Endothelial cell of hepatic sinusoid (primary cell): ENCODE results near the gene ZNF582.
"Not testable (repeated sequence)": the region's sequence is repeated elsewhere in the genome, so short reads cannot be mapped to it uniquely, and the experiment has no call there.

Experiments used
- in situ Hi-C: cut with HindIII; loops from 2 replicates; pipeline ENCODE4 v1.10.0; 2017; ENCODE audit warnings: low sequenced_read_pairs

ZNF582 gene

DNA sequence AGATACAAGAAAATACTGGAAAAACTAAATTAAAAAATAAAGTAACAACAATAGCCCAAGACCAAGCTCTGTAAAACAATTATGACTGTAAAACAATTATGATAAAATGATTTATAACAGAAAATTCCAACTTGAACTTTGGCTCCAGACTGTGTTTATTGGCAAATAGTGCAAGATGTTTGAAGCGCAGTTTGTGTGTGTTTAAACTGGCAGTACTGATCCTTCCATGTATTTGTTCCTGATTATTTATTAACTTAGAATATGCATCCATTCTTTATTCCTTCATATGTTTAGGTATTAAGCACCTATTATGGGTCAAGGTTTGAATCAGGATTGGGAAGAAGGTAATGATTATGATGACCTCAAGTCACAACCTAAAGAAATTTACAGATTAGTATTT is 37.8 kb downstream of the ZNF582 start:
- in situ Hi-C loops = no loop called here

- in situ Hi-C loops = no loop called here
These were observed 42.1 kb downstream of the ZNF582 start for GRCh38 chr19:56351208-56351607.

DNA sequence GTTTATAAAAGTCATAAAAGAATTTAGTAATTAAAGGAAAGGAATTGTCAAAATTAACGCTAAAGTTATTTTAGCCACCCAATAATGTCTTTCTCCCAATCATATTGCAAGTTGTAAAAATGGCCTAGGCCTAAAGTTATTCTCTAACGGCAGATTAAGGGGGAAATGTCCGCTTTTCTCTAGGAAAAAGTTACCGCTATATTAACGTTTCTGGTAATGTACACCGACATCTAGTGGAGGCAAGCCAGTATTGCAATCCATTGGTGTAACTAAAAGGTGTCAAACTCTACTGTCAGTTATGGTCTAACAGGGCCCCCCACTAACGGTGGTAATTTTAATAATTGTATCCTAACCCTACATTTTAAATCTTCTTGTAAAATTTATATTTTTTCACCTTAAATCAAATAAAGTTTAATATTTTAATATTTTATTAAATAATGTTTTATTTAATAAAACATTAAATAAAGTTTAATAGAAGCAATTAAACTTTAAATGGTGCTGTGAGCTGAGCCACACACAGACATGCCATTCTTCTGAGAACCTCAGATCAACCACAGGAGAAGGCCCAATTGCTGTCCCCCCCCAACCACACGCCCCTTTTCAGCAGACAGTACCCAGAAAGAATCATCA is 42.8 kb downstream of the ZNF582 start:
- in situ Hi-C loops = no loop called here

DNA sequence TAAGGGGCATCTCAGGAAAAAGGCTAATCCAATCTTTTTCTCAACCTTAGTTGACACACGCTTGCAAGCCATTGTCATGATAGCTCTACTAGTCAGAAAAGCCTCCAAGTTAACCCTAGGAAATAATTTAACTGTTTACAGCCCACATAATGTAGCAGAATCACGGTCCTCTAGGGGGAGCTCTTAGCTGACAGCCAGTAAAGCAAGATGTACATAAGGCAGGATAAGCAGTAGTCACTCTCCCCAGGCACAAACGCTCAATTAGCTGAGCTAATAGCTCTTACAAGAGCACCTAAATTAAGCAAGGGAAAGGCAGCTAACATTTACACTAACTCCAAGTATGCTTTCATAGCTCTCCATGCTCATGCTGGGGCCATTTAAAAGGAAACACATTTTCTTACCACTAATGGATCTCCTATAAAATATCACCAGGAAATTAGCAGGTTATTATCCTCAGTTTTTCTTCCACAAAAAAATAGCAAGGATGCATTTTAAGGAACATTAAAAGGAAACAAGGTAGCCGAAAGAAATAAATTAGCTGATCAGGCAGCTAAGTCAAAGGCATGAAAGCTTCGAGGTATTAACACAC is 45.0 kb downstream of the ZNF582 start:
- in situ Hi-C loops = no loop called here

- in situ Hi-C loops = no loop called here
These were observed 46.1 kb downstream of the ZNF582 start for GRCh38 chr19:56347163-56347778.

DNA sequence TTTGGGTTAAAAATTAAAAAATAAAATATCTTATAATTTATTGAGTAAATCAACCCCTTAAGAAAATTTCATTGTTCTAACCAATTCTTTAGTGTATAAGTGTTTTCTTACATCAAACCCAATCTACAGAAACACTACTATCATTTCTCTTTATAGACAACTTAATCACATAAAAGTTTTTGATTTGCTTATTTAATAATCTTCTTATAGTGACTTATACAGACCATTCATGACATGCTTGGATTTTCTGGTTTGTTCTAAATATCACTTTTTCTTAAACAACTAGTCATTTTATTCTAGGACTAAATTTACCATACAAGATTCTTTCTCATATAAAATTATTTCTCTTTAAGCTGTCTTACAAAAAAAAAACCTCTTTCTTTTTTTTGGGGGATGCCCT is 51.4 kb downstream of the ZNF582 start:
- in situ Hi-C loops = no loop called here

DNA sequence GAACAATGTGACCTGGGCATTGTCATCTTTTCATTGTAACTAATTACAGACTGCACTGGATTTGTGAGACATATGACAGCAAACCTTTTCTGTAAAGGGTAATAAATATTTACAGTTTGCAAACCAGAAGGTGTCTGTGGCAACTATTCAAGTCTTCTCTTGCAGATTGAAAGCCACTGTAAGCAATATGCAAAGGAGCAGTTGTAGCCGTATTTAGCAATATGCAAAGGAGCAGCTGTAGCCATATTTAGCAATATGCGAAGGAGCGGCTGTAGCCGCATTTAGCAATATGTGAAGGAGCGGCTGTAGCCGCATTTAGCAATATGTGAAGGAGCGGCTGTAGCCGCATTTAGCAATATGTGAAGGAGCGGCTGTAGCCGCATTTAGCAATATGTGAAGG is 54.3 kb downstream of the ZNF582 start:
- in situ Hi-C loops = not testable (repeated sequence)

- in situ Hi-C loops = not testable (repeated sequence)
These were observed 56.3 kb downstream of the ZNF582 start for GRCh38 chr19:56337077-56337476.

GRCh38 chr19:56335371-56335770 is 58.0 kb downstream of the ZNF582 start:
- in situ Hi-C loops = not testable (repeated sequence)

DNA sequence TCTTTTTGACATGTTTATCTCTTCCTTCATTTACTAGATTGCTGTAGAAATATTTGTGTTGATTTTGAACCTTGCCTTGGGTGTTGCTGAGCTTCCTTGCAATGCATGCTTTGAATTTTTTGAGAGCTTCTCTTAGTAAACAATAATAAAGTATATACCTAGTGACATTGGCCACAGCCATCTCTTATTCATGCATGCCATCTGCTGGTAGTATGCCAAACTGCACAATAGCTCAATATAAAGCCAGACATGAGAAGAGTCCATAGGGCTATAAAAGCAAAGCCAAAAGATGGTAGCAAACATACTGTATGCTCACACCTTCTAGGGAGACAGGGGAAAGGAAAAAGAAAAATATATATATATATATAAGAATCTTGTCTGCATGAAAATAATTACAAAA is 59.8 kb downstream of the ZNF582 start:
- in situ Hi-C loops = no loop called here
